ENCODE results near the gene ORM2. TPM values are rescaled to one million over a fixed set of nuclear protein-coding genes. Genes with fewer than 3 reads are reported as not detected.

The ORM2 gene
- total and polyA plus RNA-seq, 10 donors: 0.13 to 0.93 (median 0.38) TPM; not detected in 6

- Histone ChIP-seq H3K4me1 (peaks cover 8 to 73% (median 43%) of the 10 kb centered on the region in 6 donors), H3K27me3 (replicated peaks in 1 of 7) (no peaks in the 10 kb centered on the region), H3K36me3 (peaks cover 14 to 100% (median 100%) of the 10 kb centered on the region in 6 donors), H3K9me3 (no peaks in the 10 kb centered on the region), H3K27ac (peak overlapping the region in 6 of 8 donors; percentile 29 to 84 (median 65)), H3K4me3 (no peak overlapping the region)
- TF ChIP-seq POLR2AphosphoS5 (IDR thresholded peaks at IDR 0.05) (peak in 1 of 3 donors; percentile 53), CTCF (IDR thresholded peaks at IDR 0.05 in 8 of 11, conservative IDR thresholded peaks at IDR 0.05 in 3 of 11) (no peak)
- DNase-seq: peak; percentile 54
- 82 to 89% (median 87%) methylated on average over 10 of the region's 10 CpGs for WGBS, 5 donors
- intact Hi-C loops (cut with DNase I; ENCODE audit: low total_unique reads): loop anchor here (10.0 kb wide), 1 partner anchor 45 kb away; no protein-coding TSS in a partner anchor
Measured at GRCh38 chr9:114349713-114350480, 20.2 kb downstream of the ORM2 start.

- intact Hi-C loops (cut with DNase I; ENCODE audit: low total_unique reads): no loop called here
- no peaks in the 10 kb centered on the region for H3K27me3 ChIP-seq (replicated peaks in 1 of 7)
- peaks cover 8 to 82% (median 43%) of the 10 kb centered on the region in 6 donors for H3K4me1 ChIP-seq
- H3K27ac ChIP-seq: peak overlapping the region in 6 of 8 donors; percentile 10 to 84 (median 65)
- no peak overlapping the region for H3K4me3 ChIP-seq
- DNase-seq: peak; percentile 65
- TF ChIP-seq POLR2A (IDR thresholded peaks at IDR 0.05) (no peak), POLR2AphosphoS5 (IDR thresholded peaks at IDR 0.05) (peak in 2 of 3 donors; percentile 15 to 51), CTCF (IDR thresholded peaks at IDR 0.05 in 8 of 11, conservative IDR thresholded peaks at IDR 0.05 in 3 of 11) (no peak)
- peaks cover 16 to 100% (median 100%) of the 10 kb centered on the region in 6 donors for H3K36me3 ChIP-seq
- WGBS, 5 donors: 84 to 90% (median 87%) methylated on average over 16 of the region's 16 CpGs
- no peaks in the 10 kb centered on the region for H3K9me3 ChIP-seq
Measured at GRCh38 chr9:114350636-114351401, 21.1 kb downstream of the ORM2 start.

- Histone ChIP-seq H3K4me3 (no peak overlapping the region), H3K4me1 (peaks cover 8 to 87% (median 43%) of the 10 kb centered on the region in 6 donors), H3K9me3 (no peaks in the 10 kb centered on the region), H3K27ac (peak overlapping the region in 4 of 8 donors; percentile 64 to 84 (median 68)), H3K36me3 (peaks cover 14 to 100% (median 100%) of the 10 kb centered on the region in 6 donors), H3K27me3 (replicated peaks in 1 of 7) (no peaks in the 10 kb centered on the region)
- DNase-seq: peak; percentile 58
- intact Hi-C loops (cut with DNase I; ENCODE audit: low total_unique reads): no loop called here
- 68 to 76% (median 75%) methylated on average over 4 of the region's 4 CpGs for WGBS, 5 donors
- TF ChIP-seq POLR2A (IDR thresholded peaks at IDR 0.05): no peak
- TF ChIP-seq CTCF (IDR thresholded peaks at IDR 0.05 in 8 of 11, conservative IDR thresholded peaks at IDR 0.05 in 3 of 11): no peak
- TF ChIP-seq POLR2AphosphoS5 (IDR thresholded peaks at IDR 0.05): peak in 1 of 3 donors; percentile 61
Measured at GRCh38 chr9:114351932-114352331, 22.3 kb downstream of the ORM2 start.
